AG08395 (cell line): ENCODE measurements around the gene ROGDI.
A peak's percentile ranks its signal among the peaks of the same experiment; 100 is the strongest.

Source experiments
- DNase-seq: peaks from one replicate; pipeline ENCODE4 v3.0.0; 2012; ENCODE audit warnings: mixed read lengths, low spot score

ROGDI gene, protein sequence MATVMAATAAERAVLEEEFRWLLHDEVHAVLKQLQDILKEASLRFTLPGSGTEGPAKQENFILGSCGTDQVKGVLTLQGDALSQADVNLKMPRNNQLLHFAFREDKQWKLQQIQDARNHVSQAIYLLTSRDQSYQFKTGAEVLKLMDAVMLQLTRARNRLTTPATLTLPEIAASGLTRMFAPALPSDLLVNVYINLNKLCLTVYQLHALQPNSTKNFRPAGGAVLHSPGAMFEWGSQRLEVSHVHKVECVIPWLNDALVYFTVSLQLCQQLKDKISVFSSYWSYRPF

DNA sequence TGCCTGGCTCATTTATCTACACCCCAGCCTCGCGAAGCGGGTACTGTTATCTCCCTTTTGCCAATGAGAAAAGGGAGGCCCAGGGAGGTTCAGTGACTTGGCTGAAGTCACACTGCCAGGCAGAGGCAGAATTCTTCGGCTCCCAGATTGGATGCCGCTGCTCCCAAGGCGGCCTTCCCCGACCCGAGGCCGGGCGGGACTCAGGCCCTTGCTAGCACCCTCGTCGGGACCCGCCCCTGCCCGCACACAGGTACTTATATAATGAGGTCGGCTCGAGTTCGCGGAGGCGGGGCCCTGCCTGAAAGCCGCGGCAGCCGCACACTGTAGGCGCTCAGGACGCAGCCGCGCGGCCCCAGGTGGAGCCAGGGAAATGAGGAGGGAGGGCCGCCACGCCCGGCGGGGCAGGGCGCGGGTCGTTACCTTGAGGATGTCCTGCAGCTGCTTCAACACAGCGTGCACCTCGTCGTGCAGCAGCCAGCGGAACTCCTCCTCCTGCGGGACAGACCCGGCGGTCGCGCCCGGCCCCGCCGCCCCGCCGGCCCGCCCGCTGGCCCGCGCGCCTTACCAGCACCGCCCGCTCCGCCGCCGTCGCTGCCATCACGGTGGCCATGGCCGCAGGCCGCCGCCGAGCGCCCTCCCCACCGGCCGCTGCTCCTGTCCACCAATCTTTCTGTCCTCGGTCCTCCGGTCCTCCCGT is at the start of gene ROGDI:
Gene ROGDI, minus strand, starts transcription at position 672 of the 697 bp plus-strand sequence. Its CDS starts 62 bp downstream, at position 610.
- peak; percentile 43 for DNase-seq

DNA sequence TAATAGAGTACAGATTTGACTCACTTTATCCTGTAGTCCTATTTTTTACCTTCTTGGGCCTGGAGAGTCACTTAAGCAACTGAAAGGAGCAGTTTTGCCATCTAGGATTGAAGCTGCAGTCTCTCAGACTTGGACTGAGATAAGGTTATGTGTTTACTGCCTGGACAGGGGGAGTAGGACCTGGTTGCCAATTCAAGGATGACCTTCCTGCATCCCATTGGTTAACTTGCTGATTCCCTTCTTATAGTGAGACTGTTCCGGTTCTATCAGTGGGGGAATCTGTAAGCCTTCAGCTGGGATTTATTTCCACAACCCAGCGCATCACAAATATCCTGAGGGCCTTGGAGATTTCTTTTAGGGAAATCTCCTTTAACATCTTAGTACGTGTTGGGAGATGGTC is 47.8 kb upstream of the ROGDI start:
- peak; percentile 23 for DNase-seq

- DNase-seq, result peak; percentile 48
Observed at GRCh38 chr16:4847774-4848587, 45.5 kb upstream of the ROGDI start.

- peak; percentile 98 for DNase-seq
Observed at GRCh38 chr16:4846901-4847773, 44.7 kb upstream of the ROGDI start, which contains the start of the genes GLYR1 and UBN1. Gene GLYR1 (minus strand): TSS chr16:4847288. CDS start chr16:4847265, 23 bp downstream. Gene UBN1 (plus strand): TSS chr16:4847481. CDS start chr16:4852918, 5,437 bp downstream.

- peak; percentile 62 for DNase-seq
Observed at GRCh38 chr16:4846503-4846900, 44.1 kb upstream of the ROGDI start.

- no peak for DNase-seq
Observed at GRCh38 chr16:4840984-4841383, 38.6 kb upstream of the ROGDI start.

GRCh38 chr16:4839942-4840341 is 37.5 kb upstream of the ROGDI start:
- no peak for DNase-seq

GRCh38 chr16:4837733-4838501 is 35.5 kb upstream of the ROGDI start:
- no peak for DNase-seq

- no peak for DNase-seq
Observed at GRCh38 chr16:4836727-4837126, 34.3 kb upstream of the ROGDI start.

GRCh38 chr16:4833584-4833983 is 31.2 kb upstream of the ROGDI start:
- DNase-seq, result no peak

GRCh38 chr16:4832698-4833343 is 30.4 kb upstream of the ROGDI start:
- no peak for DNase-seq

DNA sequence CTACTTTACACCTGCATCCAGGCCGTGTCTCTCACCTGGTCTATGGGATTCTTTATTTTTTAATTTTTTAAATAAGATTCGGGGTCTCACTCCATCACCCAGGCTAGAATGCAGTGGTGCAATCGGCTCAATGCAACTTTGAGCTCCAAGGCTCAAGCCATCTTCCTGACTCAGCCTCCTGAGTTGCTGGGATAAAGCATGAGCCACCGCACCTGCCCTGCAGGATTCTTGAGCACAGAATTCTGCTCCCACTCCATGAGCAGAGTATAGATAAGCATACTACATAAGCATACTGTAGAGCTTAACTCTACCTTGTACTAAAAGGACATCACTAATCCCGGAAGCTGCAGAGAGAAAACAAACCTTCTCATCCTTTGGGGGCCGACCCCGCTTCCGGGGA is 29.2 kb upstream of the ROGDI start:
- no peak for DNase-seq

DNA sequence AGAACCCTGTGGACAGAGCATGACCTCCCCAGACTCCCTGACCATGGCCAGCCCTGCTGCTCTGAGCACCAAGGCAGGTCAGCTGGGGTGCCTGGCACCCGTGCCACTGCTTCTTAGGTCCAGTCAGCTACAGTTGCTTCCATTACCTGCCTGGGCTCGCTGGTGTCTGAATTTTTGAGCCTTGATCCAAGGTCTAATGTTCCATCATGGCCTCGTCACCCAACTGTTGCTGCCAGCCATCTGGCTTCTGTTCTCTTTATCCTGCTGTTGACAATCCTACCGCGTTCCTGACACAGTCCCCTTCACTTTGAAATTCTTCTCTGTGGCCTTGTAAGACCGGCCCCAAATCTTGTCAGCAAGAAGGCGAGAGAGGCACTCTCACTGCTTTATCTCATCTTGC is 28.0 kb upstream of the ROGDI start:
- DNase-seq, result no peak

- no peak for DNase-seq
Observed at GRCh38 chr16:4828567-4829321, 26.3 kb upstream of the ROGDI start.

GRCh38 chr16:4826980-4827379 is 24.5 kb upstream of the ROGDI start:
- no peak for DNase-seq

- no peak for DNase-seq
Observed at GRCh38 chr16:4826526-4826925, 24.1 kb upstream of the ROGDI start.

DNA sequence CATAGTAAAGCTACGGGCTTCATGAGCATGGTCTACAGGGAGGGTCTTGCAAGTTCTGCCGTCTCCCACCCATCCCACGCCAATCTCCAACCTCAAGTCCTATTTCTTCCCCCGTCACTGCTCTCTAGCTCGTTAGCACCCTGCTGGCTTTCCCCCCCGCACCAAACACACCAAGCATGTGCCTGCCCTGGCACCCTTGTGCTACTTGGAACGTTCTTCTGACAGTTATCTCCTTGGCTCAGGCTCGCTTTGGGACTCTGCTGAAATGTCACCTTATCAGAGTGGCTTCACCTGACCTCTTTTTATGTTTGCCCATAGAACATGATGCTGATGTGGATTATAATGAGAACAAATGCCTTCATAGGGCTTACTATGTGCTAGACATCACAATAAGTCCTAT is 22.8 kb upstream of the ROGDI start:
- no peak for DNase-seq

DNA sequence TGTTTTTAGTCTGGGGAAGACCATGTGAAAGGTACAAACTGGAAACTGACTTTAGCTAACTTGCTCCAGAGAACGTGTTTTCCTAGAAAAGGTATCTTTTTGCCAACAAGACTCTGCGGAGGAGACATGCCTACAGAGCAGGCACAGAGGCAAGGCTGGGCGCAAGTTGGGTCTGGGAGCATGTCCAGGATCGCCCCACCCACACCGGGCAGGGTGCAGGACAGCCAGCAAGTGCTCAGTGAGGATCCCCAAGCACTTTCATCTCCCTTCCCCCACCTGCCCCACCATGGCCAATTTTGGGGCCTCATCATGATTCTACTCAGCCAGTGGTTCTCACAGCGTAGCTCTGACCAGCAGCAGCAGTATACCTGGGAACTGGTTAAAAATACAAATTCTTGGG is 18.2 kb upstream of the ROGDI start:
- DNase-seq, result no peak

GRCh38 chr16:4814542-4815173 is 12.2 kb upstream of the ROGDI start:
- no peak for DNase-seq
